ENCODE measurements around the gene TFIP11. TPM values are rescaled to one million over a fixed set of nuclear protein-coding genes. Genes with fewer than 3 reads are reported as not detected.

TFIP11 gene
- total and polyA plus RNA-seq, 9 of the 15 experiments (the other 6 are each of a cell fraction or from before 2014, with no cell fraction given): 11.5 to 38.1 (median 25.2) TPM

DNA sequence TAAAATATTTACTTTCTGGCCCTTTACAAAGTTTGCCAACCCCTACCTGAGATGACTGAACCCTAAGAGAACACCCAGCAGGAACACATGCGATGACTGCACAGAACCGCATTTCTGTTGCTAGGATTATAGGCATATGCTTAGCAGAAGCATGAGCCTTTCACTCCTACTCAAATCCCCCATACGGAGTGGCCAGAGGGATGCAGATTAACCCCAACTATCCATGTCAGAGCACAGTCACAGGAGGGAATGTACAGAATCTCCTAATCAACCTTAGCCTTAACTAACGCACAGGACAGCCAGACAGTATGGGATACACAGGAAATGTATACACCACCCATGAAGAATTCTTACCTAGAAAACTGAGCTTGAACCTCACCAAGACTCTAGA is 34.9 kb downstream of the TFIP11 start:
- H3K36me3 ChIP-seq (ENCODE audit: control insufficient read depth, insufficient read depth, low read length): peaks cover 61% of the 10 kb centered on the region; the same call in 2 of the 3 replicates
- DNase-seq (ENCODE audit: extremely low read depth in 1 of 4, low spot score in 3 of 4): no peak
- peak overlapping the region; percentile 39 for H3K4me2 ChIP-seq (ENCODE audit: insufficient read depth, low read length)
- 14% methylated on average over 4 of the region's 4 CpGs for WGBS (ENCODE audit: insufficient coverage, low coverage, missing lambda C conversion rate)
- H4K20me1 ChIP-seq (replicated peaks; ENCODE audit: control insufficient read depth, insufficient read depth, low read length): no peaks in the 10 kb centered on the region
- FAIRE-seq: no peak
- peaks cover 2% of the 10 kb centered on the region for H3K9me1 ChIP-seq (ENCODE audit: control insufficient read depth, insufficient read depth, low read length)
- no peaks in the 10 kb centered on the region for H3K27me3 ChIP-seq (ENCODE audit: control insufficient read depth in 2 of 2, insufficient read depth in 2 of 2, low read length in 2 of 2)
- BruUV-seq (replicated peaks): no TSS peak
- no peaks in the 10 kb centered on the region for H3K9me3 ChIP-seq (replicated peaks; ENCODE audit: control insufficient read depth, insufficient read depth, low read depth, low read length)
- POLR2A ChIA-PET: interaction anchor here (0.8 to 1.0 kb wide), 2 partner anchors 9 to 13 kb away, joined by 3 read pairs; no protein-coding TSS in a partner anchor
- peak overlapping the region; percentile 2; the same call in 1 of the 3 replicates for H3K27ac ChIP-seq (ENCODE audit: extremely low read depth, low read depth, low read length)
- ATAC-seq: no peak
- peaks cover 7 to 36% of the 10 kb centered on the region in 2 experiments; a peak in 4 of 5 replicates for H3K4me1 ChIP-seq (replicated peaks in 1 of 2; ENCODE audit: control insufficient read depth in 2 of 2, insufficient read depth in 2 of 2, low read length in 2 of 2)
- intact Hi-C loops (cut with micrococcal nuclease): no loop called here
- no peak for TF ChIP-seq POLR2AphosphoS5 (IDR thresholded peaks at IDR 0.05; ENCODE audit: control insufficient read depth, insufficient read depth, low read depth, low read length)
- no peak for TF ChIP-seq SAFB (IDR thresholded peaks at IDR 0.05; ENCODE audit: borderline replicate concordance, low read depth, low read length)
- TF ChIP-seq TEAD1 (CRISPR knock-in tag; IDR thresholded peaks at IDR 0.05): no peak
- no peak for TF ChIP-seq HMG20B (CRISPR knock-in tag; IDR thresholded peaks at IDR 0.05)
- no peak for TF ChIP-seq ETV5 (CRISPR knock-in tag; IDR thresholded peaks at IDR 0.05; ENCODE audit: low read depth)
- TF ChIP-seq ZNF584 (CRISPR knock-in tag; IDR thresholded peaks at IDR 0.05; ENCODE audit: low read depth): no peak
- TF ChIP-seq ZFP30 (CRISPR knock-in tag; IDR thresholded peaks at IDR 0.05; ENCODE audit: borderline replicate concordance): no peak
- no peak for TF ChIP-seq ZSCAN29 (IDR thresholded peaks at IDR 0.05)
- TF ChIP-seq ZNF717 (CRISPR knock-in tag; IDR thresholded peaks at IDR 0.05): no peak
- TF ChIP-seq, protein P1, sequence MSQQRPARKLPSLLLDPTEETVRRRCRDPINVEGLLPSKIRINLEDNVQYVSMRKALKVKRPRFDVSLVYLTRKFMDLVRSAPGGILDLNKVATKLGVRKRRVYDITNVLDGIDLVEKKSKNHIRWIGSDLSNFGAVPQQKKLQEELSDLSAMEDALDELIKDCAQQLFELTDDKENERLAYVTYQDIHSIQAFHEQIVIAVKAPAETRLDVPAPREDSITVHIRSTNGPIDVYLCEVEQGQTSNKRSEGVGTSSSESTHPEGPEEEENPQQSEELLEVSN (IDR thresholded peaks at IDR 0.05; ENCODE audit: borderline replicate concordance in 1 of 2, extremely low read depth in 1 of 2, insufficient read depth in 1 of 2, insufficient read length in 1 of 2, low read depth in 1 of 2, low read length in 1 of 2, poor library complexity in 1 of 2, severe bottlenecking in 1 of 2): no peak
- peaks cover 60% of the 10 kb centered on the region for H3K79me2 ChIP-seq (ENCODE audit: control insufficient read depth, insufficient read depth, low read length)
- H3K9ac ChIP-seq (ENCODE audit: insufficient read depth in 1 of 2, low read depth in 2 of 2, low read length in 2 of 2): peak overlapping the region in 1 of 2 experiments; percentile 41; a peak in 1 of 4 replicates
- H2AFZ ChIP-seq (ENCODE audit: low read depth, low read length): no peak overlapping the region
- CTCF ChIA-PET (ENCODE audit: low intra/inter-chr PET ratio): no interaction called here
- in situ Hi-C loops (cut with MboI): no loop called here
- H3K4me3 ChIP-seq: no peak overlapping the region
